H1 (cell line): ENCODE data around the gene DHRS12.

Experiments used
- MAX ChIP-seq: IDR thresholded peaks from 2 replicates; pipeline ENCODE4 v1.6.1; 2012; ENCODE audit warnings: inconsistent platforms
- TAF1 ChIP-seq: IDR thresholded peaks from 2 replicates; pipeline ENCODE4 v1.6.1; 2011; ENCODE audit warnings: mild to moderate bottlenecking, low read depth, low read length

- TF ChIP-seq MAX, result no peak
- no peak for TF ChIP-seq TAF1
These were observed 14.3 kb upstream of the DHRS12 start for GRCh38 chr13:51818276-51818675.
